ENCODE results near the gene ADARB1. TPM values are rescaled to one million over a fixed set of nuclear protein-coding genes. Genes with fewer than 3 reads are reported as not detected.

Gene ADARB1
- total and polyA plus RNA-seq, 9 donors, result 17.3 to 32.1 (median 25.2) TPM

- Histone ChIP-seq H3K27me3 (ENCODE audit: control insufficient read depth, insufficient read depth, low read length) (no peaks in the 10 kb centered on the region), H3K9me3 (replicated peaks; ENCODE audit: control insufficient read depth, low read depth, low read length) (no peaks in the 10 kb centered on the region), H3K27ac (ENCODE audit: low read length) (no peak overlapping the region), H3K36me3 (ENCODE audit: control insufficient read depth, insufficient read depth, low read length) (peaks cover 28% of the 10 kb centered on the region), H3K4me3 (ENCODE audit: low read length) (no peak overlapping the region), H3K4me1 (ENCODE audit: control insufficient read depth, insufficient read depth, low read length) (peaks cover 19% of the 10 kb centered on the region)
- no peak for DNase-seq
- 80% methylated on average over 9 of the region's 11 CpGs for WGBS (ENCODE audit: insufficient coverage)
These were observed 130.0 kb downstream of the ADARB1 start for GRCh38 chr21:45204395-45204794.

DNA sequence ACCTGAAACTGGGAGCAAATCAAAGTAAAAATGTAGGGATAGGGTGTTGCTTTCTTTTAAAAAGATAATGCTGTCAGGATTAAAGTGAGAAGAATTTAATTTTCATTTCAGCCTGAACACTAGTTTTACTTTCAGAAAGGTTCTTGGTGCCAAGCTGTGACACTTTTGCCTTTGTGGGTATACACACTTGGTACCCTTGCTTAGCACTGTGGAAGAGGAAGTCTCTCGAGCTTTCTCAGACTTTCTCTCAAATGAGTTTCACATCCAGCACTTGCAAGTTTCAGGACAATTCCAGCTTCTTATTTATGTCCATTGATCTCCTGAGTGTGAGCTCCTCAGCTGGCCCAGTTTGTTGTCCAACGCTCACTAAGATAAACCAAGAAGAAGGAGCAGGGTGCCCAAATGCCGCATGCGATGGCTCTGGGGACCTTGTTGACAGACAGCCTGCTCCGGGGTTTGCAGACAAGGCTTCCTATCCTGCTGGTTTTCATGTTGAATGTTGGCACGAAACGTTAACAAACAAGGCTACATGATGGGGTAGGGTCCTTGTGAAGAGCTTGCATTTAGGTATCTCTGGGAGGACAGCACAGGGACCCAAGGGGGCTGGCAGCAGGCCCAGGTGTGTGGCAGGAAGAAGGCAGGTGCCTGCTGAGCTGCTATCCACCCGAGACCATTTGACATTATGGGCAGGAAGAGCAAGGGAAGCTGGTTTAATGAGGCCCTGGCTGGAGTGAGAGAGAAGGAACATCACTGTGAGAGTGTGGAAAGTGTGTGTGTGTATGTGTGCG is 133.7 kb downstream of the ADARB1 start:
- H3K9me3 ChIP-seq (replicated peaks; ENCODE audit: control insufficient read depth, low read depth, low read length), result no peaks in the 10 kb centered on the region
- H3K4me3 ChIP-seq (ENCODE audit: low read length), result no peak overlapping the region
- H3K4me1 ChIP-seq (ENCODE audit: control insufficient read depth, insufficient read depth, low read length), result peaks cover 3% of the 10 kb centered on the region
- H3K36me3 ChIP-seq (ENCODE audit: control insufficient read depth, insufficient read depth, low read length), result peaks cover 48% of the 10 kb centered on the region
- H3K27ac ChIP-seq (ENCODE audit: low read length), result no peak overlapping the region
- no peak for DNase-seq
- 85% methylated on average over 9 of the region's 9 CpGs for WGBS (ENCODE audit: insufficient coverage)
- no peaks in the 10 kb centered on the region for H3K27me3 ChIP-seq (ENCODE audit: control insufficient read depth, insufficient read depth, low read length)

- WGBS (ENCODE audit: insufficient coverage), result 65% methylated on average over 5 of the region's 6 CpGs
These were observed 134.2 kb downstream of the ADARB1 start for GRCh38 chr21:45208627-45208951.

DNA sequence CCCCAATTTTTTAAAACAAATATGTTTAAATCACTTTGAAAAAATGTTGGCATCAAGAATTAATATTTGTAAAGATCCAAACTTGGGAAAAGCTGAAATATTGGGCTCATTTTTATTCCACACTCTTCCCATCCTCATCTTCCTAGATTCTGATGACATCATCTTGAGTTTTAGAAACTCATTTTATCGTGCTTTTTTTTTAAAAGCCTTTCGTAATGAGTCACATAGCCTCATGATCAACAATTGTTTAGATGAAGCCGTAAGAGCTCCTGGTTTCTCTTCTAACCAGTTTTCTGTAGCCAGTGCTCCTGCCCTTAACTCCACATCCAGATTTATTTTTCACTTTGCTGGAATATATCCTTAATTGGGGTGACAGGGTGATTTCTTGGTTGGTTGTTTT is 134.7 kb downstream of the ADARB1 start:
- Histone ChIP-seq H3K27me3 (ENCODE audit: control insufficient read depth, insufficient read depth, low read length) (no peaks in the 10 kb centered on the region), H3K4me3 (ENCODE audit: low read length) (no peak overlapping the region), H3K36me3 (ENCODE audit: control insufficient read depth, insufficient read depth, low read length) (peaks cover 44% of the 10 kb centered on the region), H3K9me3 (replicated peaks; ENCODE audit: control insufficient read depth, low read depth, low read length) (no peaks in the 10 kb centered on the region), H3K4me1 (ENCODE audit: control insufficient read depth, insufficient read depth, low read length) (peaks cover 3% of the 10 kb centered on the region), H3K27ac (ENCODE audit: low read length) (no peak overlapping the region)
- no peak for DNase-seq
- WGBS (ENCODE audit: insufficient coverage), result no CpG with 5 or more reads among the region's 3 CpGs

More at GRCh38 chr21:45208627-45208951, 134.2 kb downstream of the ADARB1 start:
- Histone ChIP-seq H3K27me3 (ENCODE audit: control insufficient read depth, insufficient read depth, low read length) (no peaks in the 10 kb centered on the region), H3K4me1 (ENCODE audit: control insufficient read depth, insufficient read depth, low read length) (peaks cover 3% of the 10 kb centered on the region), H3K9me3 (replicated peaks; ENCODE audit: control insufficient read depth, low read depth, low read length) (no peaks in the 10 kb centered on the region), H3K4me3 (ENCODE audit: low read length) (no peak overlapping the region), H3K36me3 (ENCODE audit: control insufficient read depth, insufficient read depth, low read length) (peaks cover 48% of the 10 kb centered on the region), H3K27ac (ENCODE audit: low read length) (no peak overlapping the region)
- DNase-seq, result no peak

DNA sequence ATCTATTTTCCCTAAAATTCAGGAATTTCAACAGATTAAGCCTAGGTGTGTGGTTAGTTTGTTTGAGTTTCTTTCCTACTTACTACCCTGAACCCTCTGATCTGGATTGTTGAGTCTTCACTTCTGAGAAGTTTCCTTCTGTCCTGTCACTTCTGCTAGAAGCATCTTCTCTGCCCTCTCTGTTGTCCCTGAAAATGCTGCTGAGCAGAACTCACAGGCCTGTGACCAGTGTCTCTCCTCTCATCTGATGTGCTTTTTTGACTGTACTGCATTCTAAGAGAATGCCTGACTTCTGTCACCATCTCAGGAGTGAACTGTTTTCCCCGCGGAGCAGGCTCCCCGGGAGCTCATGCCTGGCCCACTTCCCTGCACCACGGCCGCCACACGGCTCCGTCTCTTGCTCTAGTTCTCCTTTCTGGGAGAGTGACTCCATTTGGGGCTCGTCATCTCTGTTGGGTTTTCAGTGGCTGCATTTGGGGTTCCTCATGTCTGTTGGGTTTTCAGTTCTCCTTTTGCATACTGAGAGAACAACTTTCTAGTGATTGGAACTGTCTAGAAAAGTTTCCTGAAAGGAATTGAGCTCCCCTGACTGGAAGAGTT is 135.4 kb downstream of the ADARB1 start:
- H3K4me3 ChIP-seq (ENCODE audit: low read length), result no peak overlapping the region
- no peaks in the 10 kb centered on the region for H3K9me3 ChIP-seq (replicated peaks; ENCODE audit: control insufficient read depth, low read depth, low read length)
- peak; percentile 28 for DNase-seq
- peaks cover 3% of the 10 kb centered on the region for H3K4me1 ChIP-seq (ENCODE audit: control insufficient read depth, insufficient read depth, low read length)
- H3K27me3 ChIP-seq (ENCODE audit: control insufficient read depth, insufficient read depth, low read length), result no peaks in the 10 kb centered on the region
- H3K27ac ChIP-seq (ENCODE audit: low read length), result no peak overlapping the region
- WGBS (ENCODE audit: insufficient coverage), result 80% methylated on average over 3 of the region's 8 CpGs
- H3K36me3 ChIP-seq (ENCODE audit: control insufficient read depth, insufficient read depth, low read length), result peaks cover 38% of the 10 kb centered on the region

- Histone ChIP-seq H3K4me1 (ENCODE audit: control insufficient read depth, insufficient read depth, low read length) (no peaks in the 10 kb centered on the region), H3K4me3 (ENCODE audit: low read length) (no peak overlapping the region), H3K9me3 (replicated peaks; ENCODE audit: control insufficient read depth, low read depth, low read length) (no peaks in the 10 kb centered on the region), H3K36me3 (ENCODE audit: control insufficient read depth, insufficient read depth, low read length) (peaks cover 33% of the 10 kb centered on the region), H3K27me3 (ENCODE audit: control insufficient read depth, insufficient read depth, low read length) (no peaks in the 10 kb centered on the region), H3K27ac (ENCODE audit: low read length) (no peak overlapping the region)
- 80% methylated on average over 11 of the region's 12 CpGs for WGBS (ENCODE audit: insufficient coverage)
- no peak for DNase-seq
These were observed 136.1 kb downstream of the ADARB1 start for GRCh38 chr21:45210461-45210983.

DNA sequence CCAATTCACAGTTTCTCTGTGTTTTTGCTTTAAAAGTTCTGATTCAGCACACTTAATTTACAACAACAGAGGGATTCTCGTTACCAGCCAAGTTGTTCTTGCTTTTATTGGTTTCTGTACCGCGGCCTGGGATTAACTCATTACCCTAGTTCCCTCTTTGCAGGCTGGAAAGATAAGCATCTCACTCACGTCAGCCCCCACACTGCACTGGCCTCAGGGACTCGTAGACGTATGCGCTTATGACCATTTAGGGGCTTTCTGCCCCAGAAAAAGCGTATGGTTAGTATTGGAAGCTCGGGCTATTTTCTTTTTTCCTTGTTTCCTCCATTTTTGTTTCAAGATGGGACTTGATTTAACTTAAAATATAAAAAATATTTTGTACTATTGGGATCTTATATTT is 137.3 kb downstream of the ADARB1 start:
- Histone ChIP-seq H3K4me1 (ENCODE audit: control insufficient read depth, insufficient read depth, low read length) (no peaks in the 10 kb centered on the region), H3K9me3 (replicated peaks; ENCODE audit: control insufficient read depth, low read depth, low read length) (no peaks in the 10 kb centered on the region), H3K4me3 (ENCODE audit: low read length) (no peak overlapping the region), H3K27ac (ENCODE audit: low read length) (no peak overlapping the region), H3K36me3 (ENCODE audit: control insufficient read depth, insufficient read depth, low read length) (peaks cover 33% of the 10 kb centered on the region), H3K27me3 (ENCODE audit: control insufficient read depth, insufficient read depth, low read length) (no peaks in the 10 kb centered on the region)
- DNase-seq, result no peak
- 47% methylated on average over 3 of the region's 9 CpGs for WGBS (ENCODE audit: insufficient coverage)

- no peak overlapping the region for H3K4me3 ChIP-seq (ENCODE audit: low read length)
These were observed 139.0 kb downstream of the ADARB1 start for GRCh38 chr21:45213392-45213791.

GRCh38 chr21:45215213-45215612 is 140.8 kb downstream of the ADARB1 start:
- H3K4me3 ChIP-seq (ENCODE audit: low read length), result no peak overlapping the region
- no CpG with 5 or more reads among the region's 2 CpGs for WGBS (ENCODE audit: insufficient coverage)
- no peaks in the 10 kb centered on the region for H3K9me3 ChIP-seq (replicated peaks; ENCODE audit: control insufficient read depth, low read depth, low read length)
- H3K4me1 ChIP-seq (ENCODE audit: control insufficient read depth, insufficient read depth, low read length), result no peaks in the 10 kb centered on the region
- no peak overlapping the region for H3K27ac ChIP-seq (ENCODE audit: low read length)
- no peaks in the 10 kb centered on the region for H3K27me3 ChIP-seq (ENCODE audit: control insufficient read depth, insufficient read depth, low read length)
- H3K36me3 ChIP-seq (ENCODE audit: control insufficient read depth, insufficient read depth, low read length), result peaks cover 21% of the 10 kb centered on the region
- no peak for DNase-seq

More at GRCh38 chr21:45213392-45213791, 139.0 kb downstream of the ADARB1 start:
- Histone ChIP-seq H3K36me3 (ENCODE audit: control insufficient read depth, insufficient read depth, low read length) (peaks cover 26% of the 10 kb centered on the region), H3K4me1 (ENCODE audit: control insufficient read depth, insufficient read depth, low read length) (no peaks in the 10 kb centered on the region), H3K27ac (ENCODE audit: low read length) (no peak overlapping the region), H3K27me3 (ENCODE audit: control insufficient read depth, insufficient read depth, low read length) (no peaks in the 10 kb centered on the region), H3K9me3 (replicated peaks; ENCODE audit: control insufficient read depth, low read depth, low read length) (no peaks in the 10 kb centered on the region)
- WGBS (ENCODE audit: insufficient coverage), result no CpG with 5 or more reads among the region's 2 CpGs
- DNase-seq, result no peak

DNA sequence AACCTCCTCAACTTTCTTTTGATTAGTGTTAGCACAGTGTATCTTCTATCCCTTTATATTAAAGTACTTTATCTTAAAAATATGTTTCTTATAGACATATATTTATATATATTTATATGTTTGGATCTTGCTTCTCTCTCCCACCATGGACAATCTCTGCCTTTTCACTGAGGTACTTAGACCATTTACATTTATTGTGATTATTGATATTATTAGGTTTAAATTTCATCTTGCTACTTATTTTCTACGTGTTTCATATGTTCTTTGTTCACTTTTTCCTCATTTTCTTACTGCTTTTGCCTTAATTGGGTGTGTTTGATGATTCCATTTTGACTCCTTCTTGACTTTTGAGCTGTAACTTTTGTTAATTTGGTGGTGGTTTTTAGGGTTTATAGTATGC is 142.6 kb downstream of the ADARB1 start:
- Histone ChIP-seq H3K36me3 (ENCODE audit: control insufficient read depth, insufficient read depth, low read length) (peaks cover 26% of the 10 kb centered on the region), H3K27me3 (ENCODE audit: control insufficient read depth, insufficient read depth, low read length) (no peaks in the 10 kb centered on the region), H3K27ac (ENCODE audit: low read length) (no peak overlapping the region), H3K4me3 (ENCODE audit: low read length) (no peak overlapping the region), H3K4me1 (ENCODE audit: control insufficient read depth, insufficient read depth, low read length) (no peaks in the 10 kb centered on the region), H3K9me3 (replicated peaks; ENCODE audit: control insufficient read depth, low read depth, low read length) (no peaks in the 10 kb centered on the region)
- no CpG with 5 or more reads among the region's 1 CpG for WGBS (ENCODE audit: insufficient coverage)
- no peak for DNase-seq

Data from muscle of leg (tissue), 11 donors.